Testis (tissue), 2 donors: ENCODE data around the gene LHX3.

Experiments
- CTCF ChIP-seq, 3 experiments: fragments of 450-650 bp in 2 of 3; fragments of 200-600 bp in 1 of 3; sonication (generic) in 1 of 3; IDR thresholded peaks; one replicate each; pipeline ENCODE4 v1.5.1; 2016 to 2019; ENCODE audit warnings: antibody characterized with exemption in 3 of 3, mild to moderate bottlenecking in 2 of 3, moderate library complexity in 1 of 3
- POLR2A ChIP-seq: fragments of 450-650 bp; IDR thresholded peaks from one replicate; pipeline ENCODE4 v1.6.1; 2017; ENCODE audit warnings: antibody characterized with exemption, mild to moderate bottlenecking, moderate library complexity

- TF ChIP-seq CTCF (IDR thresholded peaks at IDR 0.05) = no peak
- TF ChIP-seq POLR2A = no peak
Measured at GRCh38 chr9:136222906-136223285, 18.0 kb upstream of the LHX3 start.
